ENCODE measurements around the gene C8G. TPM values are rescaled to one million over a fixed set of nuclear protein-coding genes. Genes with fewer than 3 reads are reported as not detected.
A peak's percentile ranks its signal among the peaks of the same experiment; 100 is the strongest.

Gene C8G
- total and polyA plus RNA-seq, 2 of the 4 experiments (the other 2 are of a cell fraction) = 0.80 TPM; not detected in 1

DNA sequence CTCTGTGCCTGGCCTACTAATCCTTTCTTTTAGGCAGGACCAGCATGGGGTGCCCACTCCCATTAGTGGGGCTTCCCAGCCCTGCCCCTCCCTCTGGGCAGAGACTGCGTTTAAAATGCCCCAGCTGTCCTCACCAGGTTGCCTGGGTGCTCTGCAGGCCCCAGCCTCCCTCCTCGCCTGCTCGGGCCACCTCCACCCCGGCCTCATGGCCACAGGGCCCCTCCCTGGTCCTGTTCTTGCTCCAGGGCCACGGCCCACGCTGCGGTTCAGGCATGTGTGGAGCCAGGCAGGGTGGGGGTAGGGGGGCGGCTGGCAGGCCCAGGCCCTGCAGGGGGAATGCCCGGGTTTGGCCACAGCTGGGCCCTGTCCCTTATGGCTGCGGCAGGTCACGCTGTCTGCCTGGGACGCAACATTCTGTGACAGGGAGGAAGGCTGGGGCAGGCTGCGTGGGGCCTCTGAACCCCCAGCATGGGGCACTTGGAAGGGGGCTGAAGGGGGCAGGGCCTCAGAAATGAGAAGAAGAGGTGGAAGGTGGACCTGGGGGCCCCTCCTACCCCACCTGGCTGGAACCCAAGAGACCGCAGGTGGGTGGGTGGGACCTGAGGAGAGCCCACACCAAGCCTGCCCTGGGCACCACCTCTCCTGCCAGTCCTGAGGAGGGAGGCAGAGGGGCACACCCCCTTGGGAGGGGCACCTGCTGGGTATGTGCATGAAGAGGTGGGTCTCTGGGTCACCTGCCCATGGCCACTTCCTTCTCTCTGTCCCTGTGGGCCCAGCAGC is 6.7 kb downstream of the C8G start, which contains the start of gene LCN12:
LCN12 (plus strand) TSS at position 733 of the 780 bp plus-strand sequence. CDS start 55 bp downstream, outside the sequence.
- H3K9me1 ChIP-seq (ENCODE audit: insufficient read depth, low read length) = no peaks in the 10 kb centered on the region
- no peak within 1 kb of the TSS for H4K8ac ChIP-seq (ENCODE audit: low read depth in 2 of 2, low read length in 2 of 2)
- no peak within 1 kb of the TSS for H3K4me2 ChIP-seq (ENCODE audit: low read depth, low read length)
- intact Hi-C loops (cut with micrococcal nuclease) (no loop called here), dilution Hi-C loops (cut with HindIII; ENCODE audit: low sequenced_read_pairs, unreplicated experiment) (no loop called here), in situ Hi-C loops (cut with MboI; ENCODE audit: low sequenced_read_pairs) (no loop called here)
- no peak within 1 kb of the TSS for H3K4ac ChIP-seq (ENCODE audit: low read depth, low read length)
- no peaks in the 10 kb centered on the region for H3K79me1 ChIP-seq (ENCODE audit: low read depth in 1 of 2, low read length in 2 of 2)
- no peaks in the 10 kb centered on the region for H4K20me1 ChIP-seq (ENCODE audit: insufficient read depth, low read length)
- H3K36me3 ChIP-seq (ENCODE audit: control insufficient read depth, insufficient read depth, low read length) = no peaks in the 10 kb centered on the region
- no peak within 1 kb of the TSS for H4K5ac ChIP-seq (ENCODE audit: low read depth, low read length)
- no peak within 1 kb of the TSS for H3K23ac ChIP-seq (ENCODE audit: low read depth, low read length)
- no peak within 1 kb of the TSS for H2BK120ac ChIP-seq (ENCODE audit: low read depth, low read length)
- no peak within 1 kb of the TSS for H3K56ac ChIP-seq (ENCODE audit: extremely low read depth, insufficient read depth, low read length)
- H2AFZ ChIP-seq (replicated peaks; ENCODE audit: low read length, poor library complexity) = no peak within 1 kb of the TSS
- no TSS peak for BruUV-seq (replicated peaks)
- H3K4me3 ChIP-seq (ENCODE audit: insufficient read depth, low read depth, low read length) = no peak within 1 kb of the TSS
- no peak within 1 kb of the TSS for H2BK20ac ChIP-seq (ENCODE audit: low read depth, low read length)
- H4K91ac ChIP-seq (ENCODE audit: insufficient read depth, low read depth, low read length) = no peak within 1 kb of the TSS
- H3K14ac ChIP-seq (replicated peaks; ENCODE audit: low read depth, low read length) = no peak within 1 kb of the TSS
- POLR2A ChIA-PET (ENCODE audit: unreplicated experiment) = no interaction called here
- no peak within 1 kb of the TSS for H3K9ac ChIP-seq (ENCODE audit: low read depth, low read length)
- H3K9me3 ChIP-seq (ENCODE audit: control insufficient read depth, insufficient read depth, low read length) = peaks cover 3% of the 10 kb centered on the region
- H2BK5ac ChIP-seq (ENCODE audit: low read depth, low read length, poor library complexity, severe bottlenecking) = no peak within 1 kb of the TSS
- H2AK9ac ChIP-seq (replicated peaks; ENCODE audit: low read depth, low read length, poor library complexity) = peak within 1 kb of the TSS; percentile 91
- CTCF ChIA-PET = no interaction called here
- TF ChIP-seq, protein P1, sequence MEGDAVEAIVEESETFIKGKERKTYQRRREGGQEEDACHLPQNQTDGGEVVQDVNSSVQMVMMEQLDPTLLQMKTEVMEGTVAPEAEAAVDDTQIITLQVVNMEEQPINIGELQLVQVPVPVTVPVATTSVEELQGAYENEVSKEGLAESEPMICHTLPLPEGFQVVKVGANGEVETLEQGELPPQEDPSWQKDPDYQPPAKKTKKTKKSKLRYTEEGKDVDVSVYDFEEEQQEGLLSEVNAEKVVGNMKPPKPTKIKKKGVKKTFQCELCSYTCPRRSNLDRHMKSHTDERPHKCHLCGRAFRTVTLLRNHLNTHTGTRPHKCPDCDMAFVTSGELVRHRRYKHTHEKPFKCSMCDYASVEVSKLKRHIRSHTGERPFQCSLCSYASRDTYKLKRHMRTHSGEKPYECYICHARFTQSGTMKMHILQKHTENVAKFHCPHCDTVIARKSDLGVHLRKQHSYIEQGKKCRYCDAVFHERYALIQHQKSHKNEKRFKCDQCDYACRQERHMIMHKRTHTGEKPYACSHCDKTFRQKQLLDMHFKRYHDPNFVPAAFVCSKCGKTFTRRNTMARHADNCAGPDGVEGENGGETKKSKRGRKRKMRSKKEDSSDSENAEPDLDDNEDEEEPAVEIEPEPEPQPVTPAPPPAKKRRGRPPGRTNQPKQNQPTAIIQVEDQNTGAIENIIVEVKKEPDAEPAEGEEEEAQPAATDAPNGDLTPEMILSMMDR (conservative IDR thresholded peaks at IDR 0.05; ENCODE audit: low read depth, low read length) = no peak
- TF ChIP-seq BHLHE40 (IDR thresholded peaks at IDR 0.05; ENCODE audit: low read depth, low read length) (no peak), MAZ (IDR thresholded peaks at IDR 0.05; ENCODE audit: borderline replicate concordance, low read depth, low read length) (no peak), NFE2L2 (IDR thresholded peaks at IDR 0.05; ENCODE audit: low read depth, low read length) (no peak), RCOR1 (IDR thresholded peaks at IDR 0.05; ENCODE audit: insufficient replicate concordance, low read length) (no peak), RAD21 (IDR thresholded peaks at IDR 0.05; ENCODE audit: low read length) (no peak)
- H3K18ac ChIP-seq (ENCODE audit: low read depth, low read length) = no peak within 1 kb of the TSS
- no peak within 1 kb of the TSS for H3K27ac ChIP-seq (ENCODE audit: insufficient read depth, low read length)
- H2BK15ac ChIP-seq (ENCODE audit: low read depth, low read length) = no peak within 1 kb of the TSS
- DNase-seq (no peak), ATAC-seq (ENCODE audit: low read depth) (no peak)
- H3K27me3 ChIP-seq (ENCODE audit: control insufficient read depth, insufficient read depth, low read length) = peaks cover 13% of the 10 kb centered on the region; the same call in 1 of the 2 replicates
- no peak within 1 kb of the TSS for H2AK5ac ChIP-seq (ENCODE audit: low read depth, low read length)
- no peaks in the 10 kb centered on the region; the same call in 1 of the 2 replicates for H3K4me1 ChIP-seq (ENCODE audit: control insufficient read depth, insufficient read depth, low read length)
- 75% methylated on average over 2 of the region's 14 CpGs; no CpG with 5 or more reads in 1 of the 2 experiments for WGBS, 2 experiments (ENCODE audit: extremely low coverage in 2 of 2, insufficient read length in 1 of 2)

Measured in IMR-90 (cell line).